KMS-11 (cell line): ENCODE data around the gene TUBB2B.

ENCODE experiments used
- H2AFZ ChIP-seq: fragments of 200-600 bp; sonication (generic); 2 replicates; pipeline ENCODE4 v1.6.1; 2016; ENCODE audit warnings: antibody characterized with exemption, mixed run types, low read depth
- H3K27ac ChIP-seq: fragments of 200-600 bp; sonication (generic); 2 replicates; pipeline ENCODE4 v1.6.1; 2016; ENCODE audit warnings: mild to moderate bottlenecking, mixed run types
- H3K27me3 ChIP-seq: fragments of 200-600 bp; sonication (generic); 2 replicates; pipeline ENCODE4 v1.6.1; 2017; ENCODE audit warnings: mild to moderate bottlenecking, low read depth, mixed run types, moderate library complexity; ENCODE audit not compliant: insufficient read depth
- H3K36me3 ChIP-seq: fragments of 200-600 bp; sonication (generic); 2 replicates; pipeline ENCODE4 v1.6.1; 2017; ENCODE audit warnings: mild to moderate bottlenecking, mixed run types; ENCODE audit not compliant: insufficient read depth
- H3K4me1 ChIP-seq: fragments of 200-600 bp; sonication (generic); 2 replicates; pipeline ENCODE4 v1.6.1; 2016; ENCODE audit warnings: mild to moderate bottlenecking, low read depth, mixed run types; ENCODE audit not compliant: poor library complexity, severe bottlenecking
- H3K4me2 ChIP-seq: fragments of 200-600 bp; sonication (generic); 2 replicates; pipeline ENCODE4 v1.7.0; 2016; ENCODE audit warnings: mild to moderate bottlenecking, mixed run types
- H3K4me3 ChIP-seq: fragments of 200-600 bp; sonication (generic); IDR thresholded peaks from 2 replicates; pipeline ENCODE4 v1.6.1; 2017; ENCODE audit warnings: low read depth, low read length, mixed read lengths; ENCODE audit not compliant: insufficient read depth
- H3K79me2 ChIP-seq: fragments of 200-600 bp; sonication (generic); 2 replicates; pipeline ENCODE4 v1.6.1; 2016; ENCODE audit warnings: low read depth, mixed run types; ENCODE audit not compliant: insufficient read depth
- H3K9ac ChIP-seq: fragments of 200-600 bp; sonication (generic); 2 replicates; pipeline ENCODE4 v1.6.1; 2016; ENCODE audit warnings: mild to moderate bottlenecking, mixed run types
- H4K20me1 ChIP-seq: fragments of 200-600 bp; sonication (generic); 2 replicates; pipeline ENCODE4 v1.6.1; 2016; ENCODE audit warnings: mild to moderate bottlenecking, mixed run types; ENCODE audit not compliant: insufficient read depth
- CTCF ChIP-seq: fragments of 200-600 bp; sonication (generic); conservative IDR thresholded peaks from 2 replicates; pipeline ENCODE4 v1.6.1; 2017; ENCODE audit warnings: low read depth, mild to moderate bottlenecking, antibody characterized with exemption, low read length, moderate library complexity, mixed read lengths

Gene TUBB2B

GRCh38 chr6:3220366-3220765 is 7.1 kb downstream of the TUBB2B start:
- Histone ChIP-seq H3K9ac (no peak overlapping the region), H3K27ac (no peak overlapping the region), H2AFZ (no peak overlapping the region), H3K4me3 (no peak overlapping the region), H3K4me1 (peaks cover 32% of the 10 kb centered on the region), H3K79me2 (no peaks in the 10 kb centered on the region), H3K27me3 (no peaks in the 10 kb centered on the region), H3K36me3 (no peaks in the 10 kb centered on the region), H4K20me1 (no peaks in the 10 kb centered on the region), H3K4me2 (no peak overlapping the region)
- no peak for TF ChIP-seq CTCF

- Histone ChIP-seq H3K4me3 (no peak overlapping the region), H3K9ac (no peak overlapping the region), H3K4me2 (no peak overlapping the region), H2AFZ (no peak overlapping the region), H4K20me1 (no peaks in the 10 kb centered on the region), H3K79me2 (no peaks in the 10 kb centered on the region), H3K27me3 (no peaks in the 10 kb centered on the region), H3K4me1 (peaks cover 21% of the 10 kb centered on the region), H3K36me3 (no peaks in the 10 kb centered on the region), H3K27ac (no peak overlapping the region)
- no peak for TF ChIP-seq CTCF
Observed at GRCh38 chr6:3218266-3218665, 9.2 kb downstream of the TUBB2B start.

GRCh38 chr6:3217286-3217685 is 10.2 kb downstream of the TUBB2B start:
- H2AFZ ChIP-seq: no peak overlapping the region
- H3K36me3 ChIP-seq: no peaks in the 10 kb centered on the region
- TF ChIP-seq CTCF: no peak
- peaks cover 12% of the 10 kb centered on the region for H3K4me1 ChIP-seq
- H4K20me1 ChIP-seq: no peaks in the 10 kb centered on the region
- H3K4me3 ChIP-seq: no peak overlapping the region
- no peak overlapping the region for H3K27ac ChIP-seq
- H3K27me3 ChIP-seq: no peaks in the 10 kb centered on the region
- no peak overlapping the region for H3K4me2 ChIP-seq
- no peak overlapping the region for H3K9ac ChIP-seq
- no peaks in the 10 kb centered on the region for H3K79me2 ChIP-seq

GRCh38 chr6:3214898-3215297 is 12.6 kb downstream of the TUBB2B start:
- Histone ChIP-seq H3K4me2 (no peak overlapping the region), H3K27ac (no peak overlapping the region), H3K4me3 (no peak overlapping the region), H2AFZ (no peak overlapping the region), H4K20me1 (no peaks in the 10 kb centered on the region), H3K27me3 (no peaks in the 10 kb centered on the region), H3K36me3 (no peaks in the 10 kb centered on the region), H3K9ac (no peak overlapping the region), H3K79me2 (no peaks in the 10 kb centered on the region), H3K4me1 (no peaks in the 10 kb centered on the region)
- no peak for TF ChIP-seq CTCF

GRCh38 chr6:3213334-3213695 is 14.1 kb downstream of the TUBB2B start:
- H3K4me1 ChIP-seq: no peaks in the 10 kb centered on the region
- H3K79me2 ChIP-seq: no peaks in the 10 kb centered on the region
- no peaks in the 10 kb centered on the region; the same call in 1 of the 2 replicates for H3K27me3 ChIP-seq
- no peak overlapping the region for H3K9ac ChIP-seq
- H3K4me3 ChIP-seq: no peak overlapping the region
- H3K36me3 ChIP-seq: no peaks in the 10 kb centered on the region
- H2AFZ ChIP-seq: no peak overlapping the region
- no peak overlapping the region for H3K4me2 ChIP-seq
- H4K20me1 ChIP-seq: no peaks in the 10 kb centered on the region
- no peak overlapping the region for H3K27ac ChIP-seq
- TF ChIP-seq CTCF: no peak
